NT2/D1 (cell line): Measurements from ENCODE around the gene KIAA0930.

ENCODE experiments used
- DNase-seq: peaks from one replicate; pipeline ENCODE4 v3.0.0-alpha.2; 2011; ENCODE audit warnings: low read depth, low spot score
- H3K27me3 ChIP-seq: 2 replicates; pipeline ENCODE4 v1.6.0; 2011; ENCODE audit warnings: mild to moderate bottlenecking; ENCODE audit not compliant: insufficient read length, insufficient read depth
- H3K36me3 ChIP-seq: 2 replicates; pipeline ENCODE4 v1.6.1; 2011; ENCODE audit warnings: mild to moderate bottlenecking, low read length, mixed read lengths; ENCODE audit not compliant: insufficient read depth, insufficient read length
- H3K4me1 ChIP-seq: 2 replicates; pipeline ENCODE4 v1.5.1; 2011; ENCODE audit not compliant: insufficient read depth, insufficient read length
- H3K4me3 ChIP-seq: 2 replicates; pipeline ENCODE4 v1.5.1; 2011; ENCODE audit warnings: low read depth; ENCODE audit not compliant: insufficient read length
- H3K9ac ChIP-seq: 2 replicates; pipeline ENCODE4 v1.6.0; 2011; ENCODE audit warnings: low read depth; ENCODE audit not compliant: insufficient read length
- H3K9me3 ChIP-seq: 2 replicates; pipeline ENCODE4 v1.5.1; 2011; ENCODE audit warnings: mild to moderate bottlenecking, low read length; ENCODE audit not compliant: insufficient read depth
- SUZ12 ChIP-seq: IDR thresholded peaks from 2 replicates; pipeline ENCODE4 v1.6.1; 2011; ENCODE audit not compliant: insufficient read length, insufficient read depth; ENCODE audit errors: extremely low read depth
- YY1 ChIP-seq: IDR thresholded peaks from 2 replicates; pipeline ENCODE4 v1.6.1; 2011; ENCODE audit not compliant: insufficient read length, insufficient read depth
- ZNF274 ChIP-seq: IDR thresholded peaks from 2 replicates; pipeline ENCODE4 v1.6.1; 2011; ENCODE audit warnings: mild to moderate bottlenecking, low read depth, low read length

The KIAA0930 gene

GRCh38 chr22:45210577-45210976 is 30.1 kb downstream of the KIAA0930 start:
- Histone ChIP-seq H3K36me3 (peaks cover 47% of the 10 kb centered on the region), H3K27me3 (no peaks in the 10 kb centered on the region), H3K4me1 (peaks cover 20% of the 10 kb centered on the region), H3K9ac (no peak overlapping the region), H3K4me3 (no peak overlapping the region), H3K9me3 (no peaks in the 10 kb centered on the region)
- no peak for DNase-seq
- TF ChIP-seq YY1 = no peak
- TF ChIP-seq ZNF274 = no peak
- TF ChIP-seq SUZ12 = no peak

GRCh38 chr22:45210174-45210573 is 30.5 kb downstream of the KIAA0930 start:
- no peak for DNase-seq
- TF ChIP-seq SUZ12 = no peak
- no peak for TF ChIP-seq ZNF274
- no peak for TF ChIP-seq YY1
- peaks cover 51% of the 10 kb centered on the region for H3K36me3 ChIP-seq
- H3K9ac ChIP-seq = no peak overlapping the region
- no peak overlapping the region for H3K4me3 ChIP-seq
- H3K27me3 ChIP-seq = no peaks in the 10 kb centered on the region
- H3K9me3 ChIP-seq = no peaks in the 10 kb centered on the region
- peaks cover 20% of the 10 kb centered on the region for H3K4me1 ChIP-seq

GRCh38 chr22:45208993-45209838 is 31.5 kb downstream of the KIAA0930 start:
- peaks cover 20% of the 10 kb centered on the region for H3K4me1 ChIP-seq
- H3K36me3 ChIP-seq = peaks cover 60% of the 10 kb centered on the region
- no peaks in the 10 kb centered on the region for H3K9me3 ChIP-seq
- H3K27me3 ChIP-seq = no peaks in the 10 kb centered on the region
- TF ChIP-seq ZNF274 (no peak), SUZ12 (no peak), YY1 (no peak)
- H3K9ac ChIP-seq = no peak overlapping the region
- no peak overlapping the region for H3K4me3 ChIP-seq
- DNase-seq = no peak

- H3K4me3 ChIP-seq = no peak overlapping the region
These were observed 32.0 kb downstream of the KIAA0930 start for GRCh38 chr22:45208696-45208992.

GRCh38 chr22:45207981-45208664 is 32.6 kb downstream of the KIAA0930 start:
- no peak for DNase-seq
- H3K27me3 ChIP-seq = no peaks in the 10 kb centered on the region
- H3K4me3 ChIP-seq = no peak overlapping the region
- H3K4me1 ChIP-seq = peaks cover 18% of the 10 kb centered on the region
- no peak overlapping the region for H3K9ac ChIP-seq
- peaks cover 69% of the 10 kb centered on the region for H3K36me3 ChIP-seq
- TF ChIP-seq ZNF274 (no peak), YY1 (no peak), SUZ12 (no peak)
- no peaks in the 10 kb centered on the region for H3K9me3 ChIP-seq

More at GRCh38 chr22:45208696-45208992, 32.0 kb downstream of the KIAA0930 start:
- peaks cover 65% of the 10 kb centered on the region for H3K36me3 ChIP-seq
- H3K4me1 ChIP-seq = peaks cover 20% of the 10 kb centered on the region
- no peak overlapping the region for H3K9ac ChIP-seq
- no peak for DNase-seq
- H3K27me3 ChIP-seq = no peaks in the 10 kb centered on the region
- no peaks in the 10 kb centered on the region for H3K9me3 ChIP-seq
- TF ChIP-seq SUZ12 (no peak), YY1 (no peak), ZNF274 (no peak)

- Histone ChIP-seq H3K9ac (no peak overlapping the region), H3K4me3 (no peak overlapping the region), H3K4me1 (peaks cover 14% of the 10 kb centered on the region), H3K9me3 (no peaks in the 10 kb centered on the region), H3K27me3 (no peaks in the 10 kb centered on the region), H3K36me3 (peaks cover 75% of the 10 kb centered on the region)
- no peak for TF ChIP-seq SUZ12
- no peak for TF ChIP-seq ZNF274
- no peak for TF ChIP-seq YY1
- no peak for DNase-seq
These were observed 33.2 kb downstream of the KIAA0930 start for GRCh38 chr22:45207533-45207932.

- Histone ChIP-seq H3K9ac (no peak overlapping the region), H3K9me3 (no peaks in the 10 kb centered on the region), H3K4me1 (peaks cover 6% of the 10 kb centered on the region), H3K4me3 (no peak overlapping the region), H3K27me3 (no peaks in the 10 kb centered on the region), H3K36me3 (peaks cover 76% of the 10 kb centered on the region)
- TF ChIP-seq SUZ12 = no peak
- TF ChIP-seq ZNF274 = no peak
- no peak for TF ChIP-seq YY1
- DNase-seq = no peak
These were observed 34.5 kb downstream of the KIAA0930 start for GRCh38 chr22:45206233-45206632.
